Cardiac muscle cell (in vitro differentiated cells and primary cell): ENCODE measurements around the gene CDC14A. TPM values are rescaled to one million over a fixed set of nuclear protein-coding genes. Genes with fewer than 3 reads are reported as not detected.
A peak's percentile ranks its signal among the peaks of the same experiment; 100 is the strongest.

ENCODE experiments used
- DNase-seq, 2 donors: peaks; one replicate each; pipeline versions ENCODE4 v3.0.0 to v3.0.0-alpha.2; 2010 to 2017; ENCODE audit warnings: low read depth in 1 of 2, low spot score in 1 of 2
- H3K27ac ChIP-seq: fragments of 200-600 bp; sonication (generic); 2 replicates; pipeline ENCODE4 v1.5.1; 2016
- H3K27me3 ChIP-seq: fragments of 200-600 bp; sonication (generic); 2 replicates; pipeline ENCODE4 v1.6.0; 2016; ENCODE audit warnings: control low read depth
- H3K36me3 ChIP-seq: fragments of 200-600 bp; sonication (generic); 2 replicates; pipeline ENCODE4 v1.5.1; 2016; ENCODE audit warnings: control low read depth
- H3K4me1 ChIP-seq: fragments of 200-600 bp; sonication (generic); 2 replicates; pipeline ENCODE4 v1.8.1; 2017; ENCODE audit warnings: low read depth, mild to moderate bottlenecking, mixed run types
- H3K4me3 ChIP-seq: fragments of 200-600 bp; sonication (generic); 2 replicates; pipeline ENCODE4 v1.5.1; 2016; ENCODE audit warnings: mild to moderate bottlenecking
- H3K9me3 ChIP-seq: fragments of 200-600 bp; sonication (generic); 2 replicates; pipeline ENCODE4 v1.5.1; 2017; ENCODE audit warnings: low read depth, mild to moderate bottlenecking, control low read depth
- polyA plus RNA-seq: library from polyadenylated mRNA; unstranded; fragments of >200 nt; fragmentation: Nextera tagmentation; extraction: Ambion mirVana; gene quantifications from 2 replicates; pipeline ENCODE4 v1.2.1, GENCODE V29; 2016
- total RNA-seq: library from RNA; depleted of rRNA; stranded (reverse); fragments of >200 nt; gene quantifications from 2 replicates; pipeline ENCODE4 v1.2.3, GENCODE V29; 2016
- TF ChIP-seq, protein P1 (sequence below): IDR thresholded peaks from 2 replicates; pipeline ENCODE4 v1.5.1; 2012; ENCODE audit warnings: low read depth, mild to moderate bottlenecking, low read length

The CDC14A gene
- total and polyA plus RNA-seq, 2 experiments from 2014 or later, result 9.6 to 16.9 TPM

DNA sequence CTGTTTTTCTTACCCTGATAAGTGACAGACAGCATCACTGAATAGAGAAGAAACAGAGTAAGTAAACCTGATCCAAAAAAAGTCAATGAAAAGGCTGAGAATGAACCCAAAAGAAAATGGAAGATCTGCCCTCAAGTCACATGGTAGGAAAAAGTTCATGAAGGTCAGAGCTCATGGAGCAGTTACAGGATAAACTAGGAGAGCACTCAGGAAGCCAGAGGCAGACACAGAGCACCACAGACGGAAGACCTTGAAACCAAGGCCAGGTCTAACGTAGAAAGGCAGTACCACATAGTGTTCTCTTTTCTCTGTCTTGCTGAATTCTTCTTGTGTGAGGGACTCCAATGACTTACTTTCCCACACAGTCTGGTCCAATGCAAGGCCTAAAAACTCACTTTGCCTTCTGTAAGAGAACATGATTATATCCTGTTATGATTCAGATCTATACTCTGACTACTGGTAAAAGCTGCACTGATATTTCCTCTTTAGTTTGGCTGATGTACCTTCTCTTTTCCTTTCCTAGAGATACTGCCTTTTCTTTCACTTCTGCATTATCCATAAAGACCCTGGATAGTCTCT lies 45.5 kb upstream of the CDC14A start:
- Histone ChIP-seq H3K4me1 (no peaks in the 10 kb centered on the region), H3K9me3 (no peaks in the 10 kb centered on the region), H3K4me3 (no peak overlapping the region), H3K27me3 (no peaks in the 10 kb centered on the region), H3K36me3 (no peaks in the 10 kb centered on the region), H3K27ac (no peak overlapping the region)
- TF ChIP-seq, protein P1, sequence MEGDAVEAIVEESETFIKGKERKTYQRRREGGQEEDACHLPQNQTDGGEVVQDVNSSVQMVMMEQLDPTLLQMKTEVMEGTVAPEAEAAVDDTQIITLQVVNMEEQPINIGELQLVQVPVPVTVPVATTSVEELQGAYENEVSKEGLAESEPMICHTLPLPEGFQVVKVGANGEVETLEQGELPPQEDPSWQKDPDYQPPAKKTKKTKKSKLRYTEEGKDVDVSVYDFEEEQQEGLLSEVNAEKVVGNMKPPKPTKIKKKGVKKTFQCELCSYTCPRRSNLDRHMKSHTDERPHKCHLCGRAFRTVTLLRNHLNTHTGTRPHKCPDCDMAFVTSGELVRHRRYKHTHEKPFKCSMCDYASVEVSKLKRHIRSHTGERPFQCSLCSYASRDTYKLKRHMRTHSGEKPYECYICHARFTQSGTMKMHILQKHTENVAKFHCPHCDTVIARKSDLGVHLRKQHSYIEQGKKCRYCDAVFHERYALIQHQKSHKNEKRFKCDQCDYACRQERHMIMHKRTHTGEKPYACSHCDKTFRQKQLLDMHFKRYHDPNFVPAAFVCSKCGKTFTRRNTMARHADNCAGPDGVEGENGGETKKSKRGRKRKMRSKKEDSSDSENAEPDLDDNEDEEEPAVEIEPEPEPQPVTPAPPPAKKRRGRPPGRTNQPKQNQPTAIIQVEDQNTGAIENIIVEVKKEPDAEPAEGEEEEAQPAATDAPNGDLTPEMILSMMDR, result no peak
- DNase-seq, result no peak

DNA sequence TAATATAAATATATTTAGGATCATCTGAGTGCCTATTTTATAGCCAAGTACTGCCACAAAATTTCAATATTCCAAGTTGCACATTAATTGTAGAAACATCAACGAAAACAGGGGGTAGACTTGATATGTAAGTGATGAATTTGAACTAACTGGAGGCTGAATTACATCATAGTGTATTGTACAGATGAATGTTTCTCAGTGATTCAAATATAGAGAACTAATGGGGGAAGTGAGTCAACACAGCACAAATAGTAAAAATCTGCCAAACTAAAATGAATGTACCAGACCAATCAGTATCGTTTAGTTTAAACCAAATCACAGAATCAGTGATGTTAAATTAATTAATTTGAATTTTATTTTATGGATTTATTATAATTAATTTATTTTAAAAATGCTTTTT lies 43.5 kb upstream of the CDC14A start:
- no peaks in the 10 kb centered on the region for H3K9me3 ChIP-seq
- TF ChIP-seq, protein P1, result no peak
- peak in 1 of 2 donors; percentile 41 for DNase-seq
- H3K4me3 ChIP-seq, result no peak overlapping the region
- no peaks in the 10 kb centered on the region for H3K36me3 ChIP-seq
- no peaks in the 10 kb centered on the region for H3K27me3 ChIP-seq
- no peaks in the 10 kb centered on the region for H3K4me1 ChIP-seq
- no peak overlapping the region for H3K27ac ChIP-seq

DNA sequence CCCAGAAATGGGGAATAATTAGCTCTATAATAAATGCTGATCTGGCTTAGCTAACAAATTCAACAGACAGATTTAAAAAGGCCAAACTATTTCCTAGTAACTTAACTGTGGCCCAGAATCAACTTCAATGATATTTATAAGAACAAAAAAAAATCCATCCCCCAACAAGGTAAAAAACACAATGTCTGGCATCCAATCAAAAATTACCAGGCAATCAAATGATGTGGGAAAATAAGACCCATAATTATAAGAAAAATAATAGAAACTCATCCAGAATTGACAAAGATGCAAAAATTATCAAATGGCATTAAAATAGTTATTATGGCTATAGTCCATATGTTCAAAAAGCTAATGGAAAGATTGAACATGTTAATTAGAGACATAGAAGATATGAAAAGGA lies 42.4 kb upstream of the CDC14A start:
- H3K27ac ChIP-seq, result no peak overlapping the region
- no peaks in the 10 kb centered on the region for H3K9me3 ChIP-seq
- no peak for DNase-seq
- no peaks in the 10 kb centered on the region for H3K36me3 ChIP-seq
- H3K4me3 ChIP-seq, result no peak overlapping the region
- TF ChIP-seq, protein P1, result no peak
- no peaks in the 10 kb centered on the region for H3K4me1 ChIP-seq
- no peaks in the 10 kb centered on the region for H3K27me3 ChIP-seq

DNA sequence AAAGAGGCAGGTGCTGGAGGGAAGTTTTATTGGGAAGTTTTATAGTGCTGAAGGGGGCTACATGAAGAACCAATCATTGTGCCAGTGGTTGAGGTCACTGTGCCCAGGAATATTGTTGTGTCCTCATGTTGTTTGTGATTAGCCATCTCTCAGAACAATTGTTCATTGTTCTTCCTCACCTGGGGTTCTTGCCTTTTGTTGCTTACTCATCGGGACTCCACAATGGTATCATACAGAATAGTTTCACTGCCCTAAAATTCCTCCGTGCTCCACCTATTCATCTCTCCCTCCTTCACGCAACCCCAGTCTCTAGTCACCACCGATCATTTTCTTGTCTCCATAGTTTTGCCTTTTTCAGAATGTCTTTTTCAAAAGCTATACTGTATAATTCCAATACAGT lies 38.9 kb upstream of the CDC14A start:
- Histone ChIP-seq H3K4me3 (no peak overlapping the region), H3K4me1 (no peaks in the 10 kb centered on the region), H3K9me3 (no peaks in the 10 kb centered on the region), H3K27ac (no peak overlapping the region), H3K36me3 (no peaks in the 10 kb centered on the region), H3K27me3 (no peaks in the 10 kb centered on the region)
- TF ChIP-seq, protein P1, result no peak
- no peak for DNase-seq

DNA sequence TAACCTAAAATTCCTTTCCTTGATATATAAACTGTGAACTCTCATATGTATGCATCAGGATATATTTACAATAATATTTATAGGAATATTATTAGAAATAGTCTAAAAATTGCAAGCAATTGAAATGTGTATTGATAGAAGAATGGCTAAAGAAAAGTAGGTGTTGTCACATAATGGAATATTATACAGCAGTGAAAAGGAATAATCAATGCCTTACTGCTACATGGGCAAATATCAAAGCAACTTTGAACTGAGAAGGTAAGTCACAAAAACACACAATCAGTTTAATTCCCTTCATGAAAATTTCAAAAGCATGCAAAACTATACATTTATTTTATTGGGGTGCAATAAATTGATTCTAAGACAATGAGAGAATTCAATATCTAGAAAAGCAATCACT lies 35.7 kb upstream of the CDC14A start:
- H3K4me1 ChIP-seq, result no peaks in the 10 kb centered on the region
- TF ChIP-seq, protein P1, result no peak
- H3K27ac ChIP-seq, result no peak overlapping the region
- no peak for DNase-seq
- H3K27me3 ChIP-seq, result no peaks in the 10 kb centered on the region
- no peaks in the 10 kb centered on the region for H3K9me3 ChIP-seq
- H3K4me3 ChIP-seq, result no peak overlapping the region
- H3K36me3 ChIP-seq, result no peaks in the 10 kb centered on the region
